SU-DHL-6 (cell line): ENCODE results near the gene BMPR1B.

Experiments
- H2AFZ ChIP-seq: fragments of 200-600 bp; sonication (generic); 2 replicates; pipeline ENCODE4 v1.6.1; 2014; ENCODE audit warnings: low read depth, mild to moderate bottlenecking, moderate library complexity, mixed read lengths, antibody characterized with exemption, low read length; ENCODE audit not compliant: severe bottlenecking
- H3F3A ChIP-seq: fragments of 200-600 bp; shearing (Covaris generic); 2 replicates; pipeline ENCODE4 v1.6.0; 2016; ENCODE audit warnings: antibody characterized with exemption, mild to moderate bottlenecking; ENCODE audit not compliant: insufficient read depth
- H3K27ac ChIP-seq: fragments of 200-600 bp; sonication (generic); 2 replicates; pipeline ENCODE4 v1.5.1; 2016; ENCODE audit warnings: low read depth, mild to moderate bottlenecking, low read length, moderate library complexity, mixed read lengths
- H3K27me3 ChIP-seq: fragments of 200-600 bp; sonication (generic), shearing (Covaris generic); 2 replicates; pipeline ENCODE4 v1.6.0; 2014; ENCODE audit warnings: mild to moderate bottlenecking, low read length
- H3K36me3 ChIP-seq: fragments of 200-600 bp; sonication (generic); 2 replicates; pipeline ENCODE4 v1.6.1; 2014; ENCODE audit warnings: mild to moderate bottlenecking, low read length, mixed read lengths
- H3K4me2 ChIP-seq: fragments of 300-600, 200-600 bp; shearing (Covaris generic), sonication (generic); 2 replicates; pipeline ENCODE4 v1.6.0; 2014; ENCODE audit warnings: low read length, low read depth, mild to moderate bottlenecking; ENCODE audit not compliant: poor library complexity, severe bottlenecking
- H3K4me3 ChIP-seq: fragments of 200-600 bp; sonication (generic); 2 replicates; pipeline ENCODE4 v1.5.1; 2014; ENCODE audit warnings: antibody characterized with exemption, low read length, mild to moderate bottlenecking, mixed read lengths; ENCODE audit not compliant: insufficient read depth, poor library complexity, severe bottlenecking
- H3K79me2 ChIP-seq: fragments of 200-600 bp; sonication (generic); 2 replicates; pipeline ENCODE4 v1.6.1; 2014; ENCODE audit warnings: mild to moderate bottlenecking, low read length, moderate library complexity; ENCODE audit not compliant: insufficient read depth
- H3K9ac ChIP-seq: fragments of 200-600 bp; sonication (generic); 2 replicates; pipeline ENCODE4 v1.7.0; 2014; ENCODE audit warnings: mild to moderate bottlenecking, low read length
- H3K9me2 ChIP-seq: fragments of 200-600 bp; sonication (generic); replicated peaks from 2 replicates; pipeline ENCODE4 v1.6.1; 2014; ENCODE audit warnings: low read length; ENCODE audit not compliant: insufficient read depth
- H3K9me3 ChIP-seq: fragments of 200-600 bp; sonication (generic); 2 replicates; pipeline ENCODE4 v1.6.1; 2014; ENCODE audit warnings: low read length, mixed read lengths; ENCODE audit not compliant: insufficient read depth
- H4K20me1 ChIP-seq: fragments of 200-600 bp; sonication (generic); 2 replicates; pipeline ENCODE4 v1.6.1; 2014; ENCODE audit warnings: low read depth, mild to moderate bottlenecking, antibody characterized with exemption, low read length, moderate library complexity, mixed read lengths
- EZH2phosphoT487 ChIP-seq: fragments of 200-600 bp; sonication (generic), shearing (Covaris generic); conservative IDR thresholded peaks from 2 replicates; pipeline ENCODE4 v1.6.1; 2018; ENCODE audit warnings: mild to moderate bottlenecking, antibody characterized with exemption, low read length, moderate library complexity, mixed read lengths
- TF ChIP-seq, protein P1 (sequence below): fragments of 200-600 bp; sonication (generic); IDR thresholded peaks from one replicate; pipeline ENCODE4 v1.5.1; 2017; ENCODE audit warnings: antibody characterized with exemption, mild to moderate bottlenecking, low read length, moderate library complexity; ENCODE audit not compliant: insufficient read depth, poor library complexity, severe bottlenecking

BMPR1B gene

DNA sequence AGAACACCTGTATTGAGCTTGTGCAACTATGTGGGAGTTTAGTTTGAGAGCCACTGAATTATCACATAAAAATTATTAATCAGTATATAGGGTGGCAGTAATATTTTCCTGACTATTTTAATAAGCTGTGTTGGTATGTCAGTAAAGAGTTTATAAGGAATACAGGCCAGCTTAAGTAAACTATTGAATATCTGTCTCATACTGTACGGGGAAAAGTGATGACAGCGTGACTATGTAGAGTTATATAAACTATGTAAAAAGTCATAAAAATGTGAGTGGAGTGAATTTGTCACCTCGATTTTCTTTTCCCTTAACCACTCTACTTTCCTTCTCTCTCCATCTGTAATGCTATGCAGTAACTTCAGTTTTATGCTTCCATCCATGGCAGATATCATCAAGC lies 250.2 kb downstream of the BMPR1B start:
- Histone ChIP-seq H4K20me1 (no peaks in the 10 kb centered on the region), H3K4me2 (no peak overlapping the region), H3K27me3 (no peaks in the 10 kb centered on the region), H3K9me3 (no peaks in the 10 kb centered on the region), H3K4me3 (no peak overlapping the region), H3F3A (no peaks in the 10 kb centered on the region), H3K9ac (no peak overlapping the region), H3K27ac (no peak overlapping the region), H2AFZ (no peak overlapping the region), H3K9me2 (no peaks in the 10 kb centered on the region), H3K79me2 (no peaks in the 10 kb centered on the region), H3K36me3 (no peaks in the 10 kb centered on the region)
- TF ChIP-seq, protein P1, sequence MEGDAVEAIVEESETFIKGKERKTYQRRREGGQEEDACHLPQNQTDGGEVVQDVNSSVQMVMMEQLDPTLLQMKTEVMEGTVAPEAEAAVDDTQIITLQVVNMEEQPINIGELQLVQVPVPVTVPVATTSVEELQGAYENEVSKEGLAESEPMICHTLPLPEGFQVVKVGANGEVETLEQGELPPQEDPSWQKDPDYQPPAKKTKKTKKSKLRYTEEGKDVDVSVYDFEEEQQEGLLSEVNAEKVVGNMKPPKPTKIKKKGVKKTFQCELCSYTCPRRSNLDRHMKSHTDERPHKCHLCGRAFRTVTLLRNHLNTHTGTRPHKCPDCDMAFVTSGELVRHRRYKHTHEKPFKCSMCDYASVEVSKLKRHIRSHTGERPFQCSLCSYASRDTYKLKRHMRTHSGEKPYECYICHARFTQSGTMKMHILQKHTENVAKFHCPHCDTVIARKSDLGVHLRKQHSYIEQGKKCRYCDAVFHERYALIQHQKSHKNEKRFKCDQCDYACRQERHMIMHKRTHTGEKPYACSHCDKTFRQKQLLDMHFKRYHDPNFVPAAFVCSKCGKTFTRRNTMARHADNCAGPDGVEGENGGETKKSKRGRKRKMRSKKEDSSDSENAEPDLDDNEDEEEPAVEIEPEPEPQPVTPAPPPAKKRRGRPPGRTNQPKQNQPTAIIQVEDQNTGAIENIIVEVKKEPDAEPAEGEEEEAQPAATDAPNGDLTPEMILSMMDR = no peak
- TF ChIP-seq EZH2phosphoT487 = no peak

DNA sequence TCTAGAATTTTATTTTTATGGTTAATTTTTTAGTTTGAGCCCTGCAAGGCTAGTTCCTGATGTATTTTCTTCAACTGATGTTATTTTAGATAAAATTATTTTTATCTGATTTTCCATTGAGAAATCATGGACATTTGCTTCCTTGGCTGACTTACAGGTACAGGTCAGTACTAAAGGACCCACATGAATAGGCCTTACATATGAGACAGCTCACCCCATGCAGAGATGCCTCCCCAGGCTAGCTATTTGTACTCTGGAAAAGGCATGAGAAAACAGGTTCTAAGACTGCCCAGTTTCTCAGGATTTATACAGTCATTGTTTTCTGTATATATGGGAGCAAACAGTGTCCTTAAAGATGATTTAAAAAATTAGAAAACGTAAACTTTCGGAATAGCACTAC lies 255.5 kb downstream of the BMPR1B start:
- Histone ChIP-seq H3K9me2 (no peaks in the 10 kb centered on the region), H3K27ac (no peak overlapping the region), H3F3A (no peaks in the 10 kb centered on the region), H3K4me3 (no peak overlapping the region), H3K4me2 (no peak overlapping the region), H2AFZ (no peak overlapping the region), H3K27me3 (no peaks in the 10 kb centered on the region), H3K9me3 (no peaks in the 10 kb centered on the region), H3K9ac (no peak overlapping the region), H3K79me2 (no peaks in the 10 kb centered on the region), H4K20me1 (no peaks in the 10 kb centered on the region), H3K36me3 (no peaks in the 10 kb centered on the region)
- TF ChIP-seq EZH2phosphoT487 = no peak
- TF ChIP-seq, protein P1 = no peak

DNA sequence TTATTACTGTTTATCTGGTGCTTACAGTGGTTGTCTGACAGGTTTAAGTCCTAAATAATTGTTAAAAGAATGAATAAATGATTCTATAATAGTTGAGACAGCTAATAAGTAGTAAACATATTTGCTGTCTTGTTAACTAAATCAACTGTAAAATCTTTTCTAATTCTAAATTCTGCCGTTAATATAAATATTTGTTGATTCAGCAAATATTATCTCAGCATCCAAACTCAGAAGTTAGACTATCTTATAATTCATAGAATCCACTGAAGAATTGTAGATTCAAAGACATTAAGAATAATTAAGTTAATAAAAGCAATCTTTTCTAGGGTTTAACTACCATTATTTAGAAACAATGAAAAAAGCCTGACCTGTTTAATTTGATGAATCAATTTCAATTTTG lies 256.3 kb downstream of the BMPR1B start:
- Histone ChIP-seq H3K27ac (no peak overlapping the region), H4K20me1 (no peaks in the 10 kb centered on the region), H3K27me3 (no peaks in the 10 kb centered on the region), H3K79me2 (no peaks in the 10 kb centered on the region), H3K36me3 (no peaks in the 10 kb centered on the region), H2AFZ (no peak overlapping the region), H3K4me3 (no peak overlapping the region), H3K9ac (no peak overlapping the region), H3K9me3 (no peaks in the 10 kb centered on the region), H3K9me2 (no peaks in the 10 kb centered on the region), H3F3A (no peaks in the 10 kb centered on the region), H3K4me2 (no peak overlapping the region)
- TF ChIP-seq, protein P1 = no peak
- no peak for TF ChIP-seq EZH2phosphoT487
